ENCODE data around the gene CALN1.
"Not testable (repeated sequence)": the region's sequence is repeated elsewhere in the genome, so short reads cannot be mapped to it uniquely, and the experiment has no call there.

The CALN1 gene

GRCh38 chr7:71846160-71846559 is 566.0 kb downstream of the CALN1 start:
- no peak for DNase-seq

GRCh38 chr7:71843676-71844075 is 568.5 kb downstream of the CALN1 start:
- DNase-seq = no peak

GRCh38 chr7:71842786-71843185 is 569.4 kb downstream of the CALN1 start:
- DNase-seq = no peak

- DNase-seq = no peak
Observed at GRCh38 chr7:71842381-71842780, 569.8 kb downstream of the CALN1 start.

GRCh38 chr7:71835056-71835455 is 577.1 kb downstream of the CALN1 start:
- DNase-seq = no peak

GRCh38 chr7:71829515-71829914 is 582.6 kb downstream of the CALN1 start:
- no peak for DNase-seq

- DNase-seq = no peak
Observed at GRCh38 chr7:71828361-71828760, 583.8 kb downstream of the CALN1 start.

- DNase-seq = no peak
Observed at GRCh38 chr7:71826141-71826540, 586.0 kb downstream of the CALN1 start.

GRCh38 chr7:71824006-71824760 is 588.0 kb downstream of the CALN1 start:
- no peak for DNase-seq

- not testable (repeated sequence) for DNase-seq
Observed at GRCh38 chr7:71822406-71822805, 589.7 kb downstream of the CALN1 start.

GRCh38 chr7:71817916-71818315 is 594.2 kb downstream of the CALN1 start:
- DNase-seq = no peak

GRCh38 chr7:71808115-71808514 is 604.0 kb downstream of the CALN1 start:
- no peak for DNase-seq

- DNase-seq = no peak
Observed at GRCh38 chr7:71804256-71804655, 607.9 kb downstream of the CALN1 start.

- DNase-seq = no peak
Observed at GRCh38 chr7:71801976-71802375, 610.2 kb downstream of the CALN1 start.

- no peak for DNase-seq
Observed at GRCh38 chr7:71800321-71800720, 611.8 kb downstream of the CALN1 start.

GRCh38 chr7:71795410-71795809 is 616.7 kb downstream of the CALN1 start:
- DNase-seq = no peak

GRCh38 chr7:71793251-71793650 is 618.9 kb downstream of the CALN1 start:
- no peak for DNase-seq

GRCh38 chr7:71787513-71787912 is 624.6 kb downstream of the CALN1 start:
- DNase-seq = no peak

- DNase-seq = no peak
Observed at GRCh38 chr7:71785216-71785615, 626.9 kb downstream of the CALN1 start.

GRCh38 chr7:71784781-71785180 is 627.4 kb downstream of the CALN1 start:
- no peak for DNase-seq

GRCh38 chr7:71784180-71784579 is 628.0 kb downstream of the CALN1 start:
- DNase-seq = no peak

- DNase-seq = no peak
Observed at GRCh38 chr7:71783779-71784178, 628.4 kb downstream of the CALN1 start.

- DNase-seq = no peak
Observed at GRCh38 chr7:71782051-71782450, 630.1 kb downstream of the CALN1 start.

GRCh38 chr7:71780282-71780681 is 631.9 kb downstream of the CALN1 start:
- DNase-seq = no peak

- no peak for DNase-seq
Observed at GRCh38 chr7:71777278-71777677, 634.9 kb downstream of the CALN1 start.
